Natural killer cell (primary cell): Measurements from ENCODE around the gene OR10A2. TPM values are rescaled to one million over a fixed set of nuclear protein-coding genes. Genes with fewer than 3 reads are reported as not detected.

Source experiments
- ATAC-seq, 3 donors: fragments of 150-1000 bp in 2 of 3; fragments of 200-7000 bp in 1 of 3; cut with Tn5 transposase; 1 replicate in 1 of 3; 2 replicates in 2 of 3; pipeline ENCODE4 v1.10.0; 2021; ENCODE audit warnings: mild to moderate bottlenecking in 2 of 3, moderate library complexity in 2 of 3
- DNase-seq, 2 donors: peaks; one replicate each; pipeline versions ENCODE4 v3.0.0 to v3.0.0-alpha.2; 2013 to 2021; ENCODE audit warnings: mixed read lengths in 1 of 2
- H3K27ac ChIP-seq: one replicate; pipeline ENCODE4 v1.5.1; 2013; ENCODE audit warnings: mild to moderate bottlenecking, low read length
- H3K27me3 ChIP-seq: one replicate; pipeline ENCODE4 v1.6.1; 2013; ENCODE audit warnings: low read length; ENCODE audit not compliant: control insufficient read depth, insufficient read depth
- H3K36me3 ChIP-seq: one replicate; pipeline ENCODE4 v1.6.1; 2013; ENCODE audit warnings: low read length; ENCODE audit not compliant: control insufficient read depth, insufficient read depth
- H3K4me1 ChIP-seq: one replicate; pipeline ENCODE4 v1.6.1; 2013; ENCODE audit warnings: low read length; ENCODE audit not compliant: control insufficient read depth, insufficient read depth
- H3K4me3 ChIP-seq: one replicate; pipeline ENCODE4 v1.5.1; 2013; ENCODE audit warnings: low read length
- H3K9me3 ChIP-seq: one replicate; pipeline ENCODE4 v1.6.1; 2013; ENCODE audit warnings: low read length; ENCODE audit not compliant: control insufficient read depth, insufficient read depth
- H3K27ac Mint-ChIP-seq, 2 donors: one replicate each; pipeline ENCODE4 v1.8.0; 2022; ENCODE audit warnings: mild to moderate bottlenecking in 2 of 2, mixed read lengths in 2 of 2, moderate library complexity in 1 of 2
- H3K27me3 Mint-ChIP-seq, 2 donors: one replicate each; pipeline ENCODE4 v1.8.0; 2022; ENCODE audit warnings: low read depth in 2 of 2, mixed read lengths in 2 of 2
- H3K36me3 Mint-ChIP-seq: one replicate; pipeline ENCODE4 v1.8.0; 2022; ENCODE audit warnings: mixed read lengths
- H3K4me1 Mint-ChIP-seq, 2 donors: one replicate each; pipeline ENCODE4 v1.8.0; 2022; ENCODE audit warnings: mixed read lengths in 2 of 2
- H3K4me3 Mint-ChIP-seq: one replicate; pipeline ENCODE4 v1.8.0; 2022; ENCODE audit warnings: mild to moderate bottlenecking, moderate library complexity, mixed read lengths
- H3K9me3 Mint-ChIP-seq, 2 donors: one replicate each; pipeline ENCODE4 v1.8.0; 2022; ENCODE audit warnings: mixed read lengths in 2 of 2
- CTCF ChIP-seq: fragments of 200-600 bp; IDR thresholded peaks from one replicate; pipeline ENCODE4 v1.8.0; 2022; ENCODE audit warnings: antibody characterized with exemption
- WGBS: methylation state at CpG from one replicate; pipeline ENCODE4 v1.1.7; 2013; ENCODE audit warnings: missing lambda C conversion rate; ENCODE audit not compliant: insufficient coverage; 5-methylcytosine and 5-hydroxymethylcytosine counted together
- intact Hi-C: fragments of 100-400 bp; cut with micrococcal nuclease; formaldehyde crosslinking; loops from one replicate; pipeline ENCODE4 v1.14.2; 2022
- total RNA-seq, 4 donors: library from RNA; stranded (reverse); fragments of 120-200 nt in 1 of 4; gene quantifications; one replicate each; pipeline versions ENCODE4 v1.2.3 to v1.2.4, GENCODE V29; 2013 to 2022

Gene OR10A2
- total RNA-seq, 3 donors from 2014 or later (not counting 1 experiment from before 2014, with no cell fraction given) = 0.05 TPM; not detected in 2

- Mint-ChIP-seq H3K27ac (no peak overlapping the region), H3K36me3 (no peaks in the 10 kb centered on the region), H3K4me3 (no peak overlapping the region), H3K4me1 (no peaks in the 10 kb centered on the region), H3K27me3 (no peaks in the 10 kb centered on the region), H3K9me3 (peaks cover 0 to 2% of the 10 kb centered on the region in 2 donors)
- Histone ChIP-seq H3K36me3 (no peaks in the 10 kb centered on the region), H3K27me3 (no peaks in the 10 kb centered on the region), H3K4me1 (no peaks in the 10 kb centered on the region), H3K4me3 (no peak overlapping the region), H3K9me3 (no peaks in the 10 kb centered on the region), H3K27ac (no peak overlapping the region)
- no peak for ATAC-seq
- intact Hi-C loops = no loop called here
- no peak for DNase-seq
- no peak for TF ChIP-seq CTCF
- 91% methylated on average over 3 of the region's 3 CpGs for WGBS
Observed at GRCh38 chr11:6911378-6911777, 48.5 kb downstream of the OR10A2 start.

- no peaks in the 10 kb centered on the region for H3K36me3 Mint-ChIP-seq
Observed at GRCh38 chr11:6911948-6912347, 49.1 kb downstream of the OR10A2 start.

GRCh38 chr11:6919698-6920097 lies 56.8 kb downstream of the OR10A2 start:
- intact Hi-C loops = no loop called here
- WGBS = 40% methylated on average over 2 of the region's 2 CpGs

More at GRCh38 chr11:6911948-6912347, 49.1 kb downstream of the OR10A2 start:
- H3K4me1 Mint-ChIP-seq = no peaks in the 10 kb centered on the region
- Histone ChIP-seq H3K27ac (no peak overlapping the region), H3K9me3 (no peaks in the 10 kb centered on the region), H3K27me3 (no peaks in the 10 kb centered on the region), H3K4me1 (no peaks in the 10 kb centered on the region), H3K4me3 (no peak overlapping the region), H3K36me3 (no peaks in the 10 kb centered on the region)
- H3K9me3 Mint-ChIP-seq = peaks cover 0 to 2% of the 10 kb centered on the region in 2 donors
- DNase-seq = no peak
- H3K27me3 Mint-ChIP-seq = no peaks in the 10 kb centered on the region
- WGBS = 95% methylated on average over 3 of the region's 3 CpGs
- no peak for TF ChIP-seq CTCF
- intact Hi-C loops = no loop called here
- H3K4me3 Mint-ChIP-seq = no peak overlapping the region
- no peak overlapping the region for H3K27ac Mint-ChIP-seq
- ATAC-seq = no peak

More at GRCh38 chr11:6919698-6920097, 56.8 kb downstream of the OR10A2 start:
- Histone ChIP-seq H3K4me3 (no peak overlapping the region), H3K4me1 (no peaks in the 10 kb centered on the region), H3K36me3 (no peaks in the 10 kb centered on the region), H3K9me3 (no peaks in the 10 kb centered on the region), H3K27ac (no peak overlapping the region), H3K27me3 (no peaks in the 10 kb centered on the region)
- Mint-ChIP-seq H3K36me3 (no peaks in the 10 kb centered on the region), H3K27me3 (peaks cover 6 to 44% of the 10 kb centered on the region in 2 donors), H3K27ac (no peak overlapping the region), H3K4me1 (no peaks in the 10 kb centered on the region), H3K4me3 (no peak overlapping the region), H3K9me3 (peaks cover 0 to 2% of the 10 kb centered on the region in 2 donors)
- ATAC-seq (no peak), DNase-seq (no peak)
- no peak for TF ChIP-seq CTCF
